WTC11 (cell line): ENCODE results near the gene METTL9.

Experiments
- CTCF ChIP-seq: fragments of 200-600 bp; IDR thresholded peaks from 2 replicates; pipeline ENCODE4 v1.8.0; 2022; ENCODE audit warnings: antibody characterized with exemption
- KAT7 ChIP-seq: sonication (generic); formaldehyde crosslinking; IDR thresholded peaks from 2 replicates; pipeline ENCODE4 v1.8.1; 2023; ENCODE audit warnings: missing genetic modification reagents, mild to moderate bottlenecking, borderline replicate concordance
- MAX ChIP-seq: sonication (generic); formaldehyde crosslinking; IDR thresholded peaks from 2 replicates; pipeline ENCODE4 v1.8.0; 2022; ENCODE audit warnings: mild to moderate bottlenecking, missing genetic modification reagents
- MXD4 ChIP-seq: fragments of 250-450 bp; sonication (Bioruptor Pico); IDR thresholded peaks from 2 replicates; pipeline ENCODE4 v1.8.0; 2021; ENCODE audit warnings: mild to moderate bottlenecking, moderate library complexity, borderline replicate concordance
- SMAD4 ChIP-seq: sonication (generic); formaldehyde crosslinking; IDR thresholded peaks from 2 replicates; pipeline ENCODE4 v1.8.0; 2022; ENCODE audit warnings: mild to moderate bottlenecking, missing genetic modification reagents
- TP53 ChIP-seq: sonication (generic); formaldehyde crosslinking; IDR thresholded peaks from 2 replicates; pipeline ENCODE4 v1.8.1; 2023; ENCODE audit warnings: mild to moderate bottlenecking, missing genetic modification reagents
- ZBTB43 ChIP-seq: sonication (generic); formaldehyde crosslinking; IDR thresholded peaks from 2 replicates; pipeline ENCODE4 v1.8.1; 2023; ENCODE audit warnings: mild to moderate bottlenecking, missing genetic modification reagents
- ZNF416 ChIP-seq: fragments of 250-450 bp; sonication (Bioruptor Pico); IDR thresholded peaks from 2 replicates; pipeline ENCODE4 v1.9.0; 2021; ENCODE audit warnings: mild to moderate bottlenecking, inconsistent platforms

- TF ChIP-seq MAX, result no peak
- TF ChIP-seq KAT7, result no peak
- no peak for TF ChIP-seq CTCF
- no peak for TF ChIP-seq TP53
- no peak for TF ChIP-seq MXD4 (CRISPR knock-in tag)
- TF ChIP-seq SMAD4 (CRISPR knock-in tag), result no peak
- TF ChIP-seq ZBTB43, result no peak
- no peak for TF ChIP-seq ZNF416
These were observed 89.7 kb downstream of the METTL9 start for GRCh38 chr16:21689107-21689506.
